ENCODE data around the gene CDR2L.

CDR2L gene

GRCh38 chr17:74987418-74987908 lies at the start of gene CDR2L:
CDR2L (plus strand) TSS chr17:74987632; CDS start chr17:74988044, 412 bp downstream.
- no peaks in the 10 kb centered on the region for H3K79me2 ChIP-seq (ENCODE audit: insufficient read depth, low read length)
- H3K36me3 ChIP-seq (ENCODE audit: insufficient read depth, low read length), result no peaks in the 10 kb centered on the region
- peaks cover 7% of the 10 kb centered on the region for H3K4me1 ChIP-seq (ENCODE audit: insufficient read depth, low read length, severe bottlenecking)
- peaks cover 5% of the 10 kb centered on the region; the same call in 1 of the 2 replicates for H3F3A ChIP-seq (ENCODE audit: insufficient read depth, low read length)
- peak within 1 kb of the TSS; percentile 67 for H3K4me2 ChIP-seq (ENCODE audit: low read length)
- H3K4me3 ChIP-seq (ENCODE audit: low read depth, low read length, poor library complexity, severe bottlenecking), result peak within 1 kb of the TSS; percentile 62
- no peaks in the 10 kb centered on the region for H4K20me1 ChIP-seq (ENCODE audit: insufficient read depth, low read length)
- H3K9ac ChIP-seq (ENCODE audit: low read length), result peak within 1 kb of the TSS; percentile 52; the same call in 1 of the 2 replicates
- no peak within 1 kb of the TSS for H2AFZ ChIP-seq (ENCODE audit: low read length)
- H3K9me2 ChIP-seq (ENCODE audit: low read depth, low read length), result no peaks in the 10 kb centered on the region
- H3K9me3 ChIP-seq (ENCODE audit: low read length), result no peaks in the 10 kb centered on the region
- TF ChIP-seq CTCF (IDR thresholded peaks at IDR 0.05; ENCODE audit: low read length) (no peak), EZH2 (IDR thresholded peaks at IDR 0.05; ENCODE audit: borderline replicate concordance, low read length) (no peak)
- H3K27ac ChIP-seq (ENCODE audit: low read depth, low read length, poor library complexity, severe bottlenecking), result no peak within 1 kb of the TSS
- 0 out of 2 replicates have a peak, but pooled peaks cover 4% of the 10 kb centered on the region for H3K27me3 ChIP-seq (ENCODE audit: insufficient read depth, low read length)

- Histone ChIP-seq H3K9ac (ENCODE audit: low read length) (no peak overlapping the region), H4K20me1 (ENCODE audit: insufficient read depth, low read length) (no peaks in the 10 kb centered on the region), H3K27me3 (ENCODE audit: insufficient read depth, low read length) (peaks cover 11% of the 10 kb centered on the region), H3F3A (ENCODE audit: insufficient read depth, low read length) (no peaks in the 10 kb centered on the region), H3K27ac (ENCODE audit: low read depth, low read length, poor library complexity, severe bottlenecking) (no peak overlapping the region), H3K4me1 (ENCODE audit: insufficient read depth, low read length, severe bottlenecking) (no peaks in the 10 kb centered on the region), H3K4me3 (ENCODE audit: low read depth, low read length, poor library complexity, severe bottlenecking) (no peak overlapping the region), H3K36me3 (ENCODE audit: insufficient read depth, low read length) (no peaks in the 10 kb centered on the region), H3K9me2 (ENCODE audit: low read depth, low read length) (no peaks in the 10 kb centered on the region), H3K79me2 (ENCODE audit: insufficient read depth, low read length) (no peaks in the 10 kb centered on the region), H2AFZ (ENCODE audit: low read length) (no peak overlapping the region), H3K9me3 (ENCODE audit: low read length) (no peaks in the 10 kb centered on the region), H3K4me2 (ENCODE audit: low read length) (no peak overlapping the region)
- TF ChIP-seq EZH2 (IDR thresholded peaks at IDR 0.05; ENCODE audit: borderline replicate concordance, low read length) (no peak), CTCF (IDR thresholded peaks at IDR 0.05; ENCODE audit: low read length) (no peak)
Measured at GRCh38 chr17:74938194-74938950, 49.1 kb upstream of the CDR2L start.

GRCh38 chr17:74939534-74939933 lies 47.9 kb upstream of the CDR2L start:
- H3K27me3 ChIP-seq (ENCODE audit: insufficient read depth, low read length), result peaks cover 11% of the 10 kb centered on the region
- H2AFZ ChIP-seq (ENCODE audit: low read length), result no peak overlapping the region
- H3K27ac ChIP-seq (ENCODE audit: low read depth, low read length, poor library complexity, severe bottlenecking), result no peak overlapping the region

More at GRCh38 chr17:74939534-74939933, 47.9 kb upstream of the CDR2L start:
- H4K20me1 ChIP-seq (ENCODE audit: insufficient read depth, low read length), result no peaks in the 10 kb centered on the region
- H3K9me3 ChIP-seq (ENCODE audit: low read length), result no peaks in the 10 kb centered on the region
- TF ChIP-seq EZH2 (IDR thresholded peaks at IDR 0.05; ENCODE audit: borderline replicate concordance, low read length) (no peak), CTCF (IDR thresholded peaks at IDR 0.05; ENCODE audit: low read length) (no peak)
- H3K9me2 ChIP-seq (ENCODE audit: low read depth, low read length), result no peaks in the 10 kb centered on the region
- H3K79me2 ChIP-seq (ENCODE audit: insufficient read depth, low read length), result no peaks in the 10 kb centered on the region
- no peaks in the 10 kb centered on the region for H3F3A ChIP-seq (ENCODE audit: insufficient read depth, low read length)
- no peak overlapping the region for H3K4me2 ChIP-seq (ENCODE audit: low read length)
- no peaks in the 10 kb centered on the region for H3K4me1 ChIP-seq (ENCODE audit: insufficient read depth, low read length, severe bottlenecking)
- no peak overlapping the region for H3K9ac ChIP-seq (ENCODE audit: low read length)
- no peaks in the 10 kb centered on the region for H3K36me3 ChIP-seq (ENCODE audit: insufficient read depth, low read length)
- H3K4me3 ChIP-seq (ENCODE audit: low read depth, low read length, poor library complexity, severe bottlenecking), result no peak overlapping the region

Data from OCI-LY1 (cell line).